ENCODE measurements around the gene RWDD3. TPM values are rescaled to one million over a fixed set of nuclear protein-coding genes. Genes with fewer than 3 reads are reported as not detected.
A peak's percentile ranks its signal among the peaks of the same experiment; 100 is the strongest.

RWDD3 gene
- total RNA-seq, 2 donors from 2014 or later = 35.5 to 37.1 TPM

DNA sequence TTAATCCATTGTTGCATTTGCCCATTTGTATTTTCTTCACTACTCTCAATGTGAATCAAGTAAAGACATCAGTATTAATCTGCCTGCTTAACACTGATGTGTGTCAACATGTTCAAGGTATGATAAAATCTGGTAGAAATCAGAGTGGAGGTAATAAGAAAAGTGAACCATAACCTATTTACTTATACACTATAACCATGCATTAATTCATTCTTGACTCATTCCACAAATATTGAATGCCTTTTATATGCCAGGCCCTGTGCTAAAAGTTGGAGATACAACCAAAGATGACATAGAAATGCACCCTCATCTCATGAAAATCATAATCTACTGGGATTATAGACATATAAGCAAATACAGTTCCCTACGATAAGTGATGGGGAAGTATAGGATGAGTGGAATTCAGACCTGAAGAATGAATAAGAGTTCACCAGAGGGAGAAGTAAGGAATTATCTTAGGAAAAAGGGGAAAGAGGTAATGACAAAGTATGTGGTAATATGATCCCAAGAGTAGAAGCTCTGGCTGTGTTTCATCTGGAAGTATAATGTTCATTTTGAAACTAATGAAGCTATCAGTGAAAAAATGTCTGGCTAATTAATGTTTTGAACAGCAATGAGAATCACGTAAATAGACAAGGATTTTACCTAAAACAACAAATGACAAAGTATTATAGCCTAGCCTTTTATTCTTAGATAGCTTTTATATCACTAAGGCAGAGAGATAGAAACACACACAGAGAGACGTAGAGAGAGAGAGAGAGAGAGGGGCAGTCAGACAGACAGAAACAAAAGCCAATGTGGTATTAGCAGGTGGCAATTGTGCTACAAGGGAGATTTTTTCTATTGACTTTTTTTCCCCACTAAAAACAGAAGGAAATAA, 7.0 kb upstream of the RWDD3 start:
- peak overlapping the region; percentile 16 for H3K27ac ChIP-seq (ENCODE audit: low read depth, low read length)
- H3K9me3 Mint-ChIP-seq = no peaks in the 10 kb centered on the region
- TF ChIP-seq, protein P1, sequence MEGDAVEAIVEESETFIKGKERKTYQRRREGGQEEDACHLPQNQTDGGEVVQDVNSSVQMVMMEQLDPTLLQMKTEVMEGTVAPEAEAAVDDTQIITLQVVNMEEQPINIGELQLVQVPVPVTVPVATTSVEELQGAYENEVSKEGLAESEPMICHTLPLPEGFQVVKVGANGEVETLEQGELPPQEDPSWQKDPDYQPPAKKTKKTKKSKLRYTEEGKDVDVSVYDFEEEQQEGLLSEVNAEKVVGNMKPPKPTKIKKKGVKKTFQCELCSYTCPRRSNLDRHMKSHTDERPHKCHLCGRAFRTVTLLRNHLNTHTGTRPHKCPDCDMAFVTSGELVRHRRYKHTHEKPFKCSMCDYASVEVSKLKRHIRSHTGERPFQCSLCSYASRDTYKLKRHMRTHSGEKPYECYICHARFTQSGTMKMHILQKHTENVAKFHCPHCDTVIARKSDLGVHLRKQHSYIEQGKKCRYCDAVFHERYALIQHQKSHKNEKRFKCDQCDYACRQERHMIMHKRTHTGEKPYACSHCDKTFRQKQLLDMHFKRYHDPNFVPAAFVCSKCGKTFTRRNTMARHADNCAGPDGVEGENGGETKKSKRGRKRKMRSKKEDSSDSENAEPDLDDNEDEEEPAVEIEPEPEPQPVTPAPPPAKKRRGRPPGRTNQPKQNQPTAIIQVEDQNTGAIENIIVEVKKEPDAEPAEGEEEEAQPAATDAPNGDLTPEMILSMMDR (conservative IDR thresholded peaks at IDR 0.05) = no peak
- no peak for DNase-seq
- H3K36me3 Mint-ChIP-seq (ENCODE audit: low read depth) = no peaks in the 10 kb centered on the region
- no peak overlapping the region for H3K9ac ChIP-seq (ENCODE audit: extremely low read depth, low read length, poor library complexity, severe bottlenecking)
- H3K4me1 ChIP-seq (ENCODE audit: control insufficient read depth, insufficient read depth, low read length) = peaks cover 6% of the 10 kb centered on the region
- no peak overlapping the region for H3K4me3 ChIP-seq (ENCODE audit: low read length)
- H3K4me1 Mint-ChIP-seq = peaks cover 11% of the 10 kb centered on the region
- no peaks in the 10 kb centered on the region for H3K9me3 ChIP-seq (ENCODE audit: control insufficient read depth, low read length)
- no peak overlapping the region for H3K4me3 Mint-ChIP-seq
- H3K27me3 Mint-ChIP-seq (ENCODE audit: insufficient read depth) = peaks cover 3% of the 10 kb centered on the region
- no peaks in the 10 kb centered on the region for H3K36me3 ChIP-seq (ENCODE audit: control insufficient read depth, insufficient read depth, low read length)
- H3K27me3 ChIP-seq (ENCODE audit: control insufficient read depth, insufficient read depth, low read length, poor library complexity, severe bottlenecking) = no peaks in the 10 kb centered on the region
- 70 to 99% methylated on average over 2 to 3 of the region's 3 CpGs for WGBS, 2 experiments (ENCODE audit: insufficient coverage in 1 of 2, insufficient read length in 1 of 2)
- no peak overlapping the region for H3K27ac Mint-ChIP-seq

DNA sequence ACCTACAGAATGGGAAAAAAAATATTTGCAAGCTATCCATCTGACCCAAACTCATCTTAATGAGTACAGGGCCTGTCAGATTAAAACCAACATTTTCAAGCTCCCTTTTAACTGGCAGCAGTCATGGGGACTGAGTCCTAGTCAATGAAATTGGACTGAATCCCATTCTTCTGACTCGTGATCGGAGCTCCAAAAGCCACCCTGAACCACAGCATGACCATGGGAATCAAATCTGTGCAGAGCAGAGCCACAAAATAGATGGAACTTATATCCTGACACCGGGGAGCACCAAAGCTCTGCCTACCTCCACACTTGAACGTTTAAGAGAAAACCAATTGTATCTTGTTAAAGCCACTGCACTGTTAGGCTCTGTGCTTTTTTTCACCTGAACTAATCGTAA, 5.0 kb upstream of the RWDD3 start:
- no peak overlapping the region for H3K4me3 Mint-ChIP-seq
- no peak overlapping the region for H3K27ac Mint-ChIP-seq
- no peak overlapping the region for H3K27ac ChIP-seq (ENCODE audit: low read depth, low read length)
- H3K4me1 Mint-ChIP-seq = peaks cover 14% of the 10 kb centered on the region
- peaks cover 3% of the 10 kb centered on the region for H3K4me1 ChIP-seq (ENCODE audit: control insufficient read depth, insufficient read depth, low read length)
- no peaks in the 10 kb centered on the region for H3K27me3 ChIP-seq (ENCODE audit: control insufficient read depth, insufficient read depth, low read length, poor library complexity, severe bottlenecking)
- no peak for DNase-seq
- no peak overlapping the region for H3K9ac ChIP-seq (ENCODE audit: extremely low read depth, low read length, poor library complexity, severe bottlenecking)
- 82 to 84% methylated on average over 5 of the region's 5 CpGs for WGBS, 2 experiments (ENCODE audit: insufficient coverage in 1 of 2, insufficient read length in 1 of 2)
- no peaks in the 10 kb centered on the region for H3K36me3 Mint-ChIP-seq (ENCODE audit: low read depth)
- no peaks in the 10 kb centered on the region for H3K36me3 ChIP-seq (ENCODE audit: control insufficient read depth, insufficient read depth, low read length)
- H3K4me3 ChIP-seq (ENCODE audit: low read length) = no peak overlapping the region
- TF ChIP-seq, protein P1 (conservative IDR thresholded peaks at IDR 0.05) = no peak
- no peaks in the 10 kb centered on the region for H3K9me3 ChIP-seq (ENCODE audit: control insufficient read depth, low read length)
- H3K27me3 Mint-ChIP-seq (ENCODE audit: insufficient read depth) = peaks cover 3% of the 10 kb centered on the region
- H3K9me3 Mint-ChIP-seq = no peaks in the 10 kb centered on the region

DNA sequence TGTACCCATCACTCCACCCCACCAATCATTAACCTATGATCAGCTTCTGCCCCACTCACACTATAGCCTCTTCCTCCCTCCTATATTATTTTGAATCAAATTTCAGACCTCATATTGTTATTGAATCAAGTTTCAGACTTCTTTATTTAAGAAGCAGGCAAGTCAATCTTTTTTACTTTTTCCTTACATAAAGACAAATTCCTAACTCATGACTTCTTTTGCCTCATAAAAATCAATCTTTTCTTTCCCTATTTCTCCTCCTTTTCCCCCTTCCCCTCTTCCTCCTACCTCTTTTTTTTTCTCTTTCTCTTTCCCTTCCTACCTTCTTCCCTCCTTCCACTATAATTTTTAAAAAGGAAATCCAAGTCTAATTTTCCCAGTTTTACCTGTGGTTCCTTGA, 4.3 kb upstream of the RWDD3 start:
- Histone ChIP-seq H3K9me3 (ENCODE audit: control insufficient read depth, low read length) (no peaks in the 10 kb centered on the region), H3K9ac (ENCODE audit: extremely low read depth, low read length, poor library complexity, severe bottlenecking) (no peak overlapping the region), H3K27ac (ENCODE audit: low read depth, low read length) (no peak overlapping the region), H3K4me3 (ENCODE audit: low read length) (no peak overlapping the region), H3K4me1 (ENCODE audit: control insufficient read depth, insufficient read depth, low read length) (peaks cover 3% of the 10 kb centered on the region), H3K36me3 (ENCODE audit: control insufficient read depth, insufficient read depth, low read length) (no peaks in the 10 kb centered on the region), H3K27me3 (ENCODE audit: control insufficient read depth, insufficient read depth, low read length, poor library complexity, severe bottlenecking) (no peaks in the 10 kb centered on the region)
- peaks cover 14% of the 10 kb centered on the region for H3K4me1 Mint-ChIP-seq
- no peak for DNase-seq
- H3K27me3 Mint-ChIP-seq (ENCODE audit: insufficient read depth) = peaks cover 3% of the 10 kb centered on the region
- no peaks in the 10 kb centered on the region for H3K9me3 Mint-ChIP-seq
- peaks cover 1% of the 10 kb centered on the region for H3K36me3 Mint-ChIP-seq (ENCODE audit: low read depth)
- H3K27ac Mint-ChIP-seq = no peak overlapping the region
- TF ChIP-seq, protein P1 (conservative IDR thresholded peaks at IDR 0.05) = no peak
- no peak overlapping the region for H3K4me3 Mint-ChIP-seq
